Gastroesophageal sphincter (tissue), 4 donors: Measurements from ENCODE around the gene DGKG. TPM values are rescaled to one million over a fixed set of nuclear protein-coding genes. Genes with fewer than 3 reads are reported as not detected.

Experiments
- ATAC-seq: fragments of 150-250 bp; one replicate; pipeline ENCODE4 v1.9.1; 2016; ENCODE audit warnings: mild to moderate bottlenecking, moderate library complexity
- H3K27ac ChIP-seq, 4 donors: fragments of 200-600 bp; sonication (generic) in 3 of 4; 1 replicate in 3 of 4; 2 replicates in 1 of 4; pipeline ENCODE4 v1.5.1; 2016 to 2019
- H3K27me3 ChIP-seq: fragments of 200-600 bp; sonication (generic); one replicate; pipeline ENCODE4 v1.5.1; 2019
- H3K36me3 ChIP-seq, 2 donors: fragments of 200-600 bp; sonication (generic); one replicate each; pipeline ENCODE4 v1.5.1; 2019; ENCODE audit warnings: control low read depth in 1 of 2
- H3K4me1 ChIP-seq, 3 donors: fragments of 200-600 bp; sonication (generic); 1 replicate in 2 of 3; 2 replicates in 1 of 3; pipeline ENCODE4 v1.5.1; 2016 to 2019; ENCODE audit warnings: control low read depth in 2 of 3
- H3K4me3 ChIP-seq, 2 donors: fragments of 200-600 bp; sonication (generic); one replicate each; pipeline ENCODE4 v1.5.1; 2019; ENCODE audit warnings: mild to moderate bottlenecking in 1 of 2, moderate library complexity in 1 of 2
- H3K9me3 ChIP-seq, 3 donors: fragments of 200-600 bp; sonication (generic); one replicate each; pipeline ENCODE4 v1.5.1; 2017 to 2019; ENCODE audit warnings: control low read depth in 2 of 3
- EP300 ChIP-seq: sonication (generic); formaldehyde crosslinking; IDR thresholded peaks from one replicate; pipeline ENCODE4 v1.6.1; 2017; ENCODE audit warnings: antibody characterized with exemption, mild to moderate bottlenecking
- POLR2A ChIP-seq, 2 donors: fragments of 450-650 bp; IDR thresholded peaks; one replicate each; pipeline ENCODE4 v1.6.1; 2017; ENCODE audit warnings: antibody characterized with exemption in 2 of 2, mild to moderate bottlenecking in 2 of 2, moderate library complexity in 1 of 2
- POLR2AphosphoS5 ChIP-seq: sonication (generic); formaldehyde crosslinking; IDR thresholded peaks from one replicate; pipeline ENCODE4 v1.6.1; 2017; ENCODE audit warnings: antibody characterized with exemption
- WGBS, 2 donors: methylation state at CpG; one replicate each; pipeline ENCODE4 v1.1.5; 2018; ENCODE audit warnings: low coverage in 1 of 2; 5-methylcytosine and 5-hydroxymethylcytosine counted together
- total RNA-seq, 4 donors: library from RNA; depleted of rRNA; stranded (reverse); fragments of >200 nt; gene quantifications; one replicate each; pipeline ENCODE4 v1.1.0, GENCODE V29; 2016
- TF ChIP-seq, protein P1 (sequence below), 4 experiments: fragments of 200-600 bp in 2 of 4; fragments of 450-650 bp in 2 of 4; sonication (generic) in 1 of 4; IDR thresholded peaks; one replicate each; pipeline ENCODE4 v1.5.1; 2017 to 2019; ENCODE audit warnings: antibody characterized with exemption in 4 of 4, mild to moderate bottlenecking in 2 of 4, moderate library complexity in 2 of 4

The DGKG gene
- total RNA-seq, 4 donors from 2014 or later, result 46.3 to 134 (median 90.4) TPM

DNA sequence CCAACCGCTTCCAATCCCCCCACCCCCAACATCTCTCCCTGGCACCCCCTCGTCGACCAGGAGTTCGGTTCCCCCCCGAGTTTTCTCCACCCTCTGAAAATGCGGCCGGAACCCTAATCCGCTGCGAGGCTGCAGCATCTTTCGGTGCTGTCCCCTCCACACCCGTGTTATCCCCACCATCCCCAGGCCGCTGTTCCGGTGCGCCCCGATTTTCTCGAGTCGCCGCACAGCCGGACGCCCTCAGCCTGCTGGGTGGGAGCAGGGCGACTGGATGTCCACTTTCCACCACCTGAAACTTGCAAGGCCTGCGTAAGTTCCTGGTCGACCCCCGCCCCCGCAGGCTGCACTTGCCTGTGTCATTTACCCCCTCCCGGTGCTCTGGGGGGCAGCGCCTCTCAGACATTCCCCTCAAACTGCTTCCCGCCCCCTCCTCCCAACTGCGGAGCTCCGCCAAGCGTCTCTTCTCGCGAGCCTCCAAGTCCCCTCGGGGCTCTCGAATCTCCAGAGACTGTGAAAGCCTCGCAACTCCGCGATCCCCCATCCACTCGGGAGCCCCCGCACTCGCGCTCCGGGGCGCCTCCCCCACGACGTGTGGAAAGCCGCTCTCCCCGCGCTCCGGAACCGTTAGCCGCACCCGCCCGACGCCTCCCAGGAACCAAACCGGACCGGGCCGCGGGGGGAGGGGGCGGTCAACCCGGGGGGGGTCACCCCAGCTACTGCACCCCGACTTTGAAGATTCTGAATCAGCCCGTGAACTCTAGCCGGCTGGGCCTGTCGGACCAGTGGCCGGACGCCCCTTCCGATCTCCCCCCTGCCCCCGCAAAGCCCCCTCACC is 253.7 kb downstream of the DGKG start:
- no peak for TF ChIP-seq EP300
- no peak for TF ChIP-seq POLR2AphosphoS5
- TF ChIP-seq, protein P1, sequence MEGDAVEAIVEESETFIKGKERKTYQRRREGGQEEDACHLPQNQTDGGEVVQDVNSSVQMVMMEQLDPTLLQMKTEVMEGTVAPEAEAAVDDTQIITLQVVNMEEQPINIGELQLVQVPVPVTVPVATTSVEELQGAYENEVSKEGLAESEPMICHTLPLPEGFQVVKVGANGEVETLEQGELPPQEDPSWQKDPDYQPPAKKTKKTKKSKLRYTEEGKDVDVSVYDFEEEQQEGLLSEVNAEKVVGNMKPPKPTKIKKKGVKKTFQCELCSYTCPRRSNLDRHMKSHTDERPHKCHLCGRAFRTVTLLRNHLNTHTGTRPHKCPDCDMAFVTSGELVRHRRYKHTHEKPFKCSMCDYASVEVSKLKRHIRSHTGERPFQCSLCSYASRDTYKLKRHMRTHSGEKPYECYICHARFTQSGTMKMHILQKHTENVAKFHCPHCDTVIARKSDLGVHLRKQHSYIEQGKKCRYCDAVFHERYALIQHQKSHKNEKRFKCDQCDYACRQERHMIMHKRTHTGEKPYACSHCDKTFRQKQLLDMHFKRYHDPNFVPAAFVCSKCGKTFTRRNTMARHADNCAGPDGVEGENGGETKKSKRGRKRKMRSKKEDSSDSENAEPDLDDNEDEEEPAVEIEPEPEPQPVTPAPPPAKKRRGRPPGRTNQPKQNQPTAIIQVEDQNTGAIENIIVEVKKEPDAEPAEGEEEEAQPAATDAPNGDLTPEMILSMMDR (IDR thresholded peaks at IDR 0.05), result no peak
- TF ChIP-seq POLR2A (IDR thresholded peaks at IDR 0.05), result no peak
- H3K27ac ChIP-seq, result peak overlapping the region; percentile 26 to 88 (median 85)
- no peak for ATAC-seq
- peaks cover 3 to 40% (median 4%) of the 10 kb centered on the region in 3 donors for H3K4me1 ChIP-seq
- peak overlapping the region; percentile 52 to 77 for H3K4me3 ChIP-seq
- WGBS, 2 donors, result 0 to 2% methylated on average over 7 to 19 of the region's 69 CpGs
- peaks cover 5% of the 10 kb centered on the region for H3K27me3 ChIP-seq
- H3K36me3 ChIP-seq, result no peaks in the 10 kb centered on the region
- no peaks in the 10 kb centered on the region for H3K9me3 ChIP-seq

DNA sequence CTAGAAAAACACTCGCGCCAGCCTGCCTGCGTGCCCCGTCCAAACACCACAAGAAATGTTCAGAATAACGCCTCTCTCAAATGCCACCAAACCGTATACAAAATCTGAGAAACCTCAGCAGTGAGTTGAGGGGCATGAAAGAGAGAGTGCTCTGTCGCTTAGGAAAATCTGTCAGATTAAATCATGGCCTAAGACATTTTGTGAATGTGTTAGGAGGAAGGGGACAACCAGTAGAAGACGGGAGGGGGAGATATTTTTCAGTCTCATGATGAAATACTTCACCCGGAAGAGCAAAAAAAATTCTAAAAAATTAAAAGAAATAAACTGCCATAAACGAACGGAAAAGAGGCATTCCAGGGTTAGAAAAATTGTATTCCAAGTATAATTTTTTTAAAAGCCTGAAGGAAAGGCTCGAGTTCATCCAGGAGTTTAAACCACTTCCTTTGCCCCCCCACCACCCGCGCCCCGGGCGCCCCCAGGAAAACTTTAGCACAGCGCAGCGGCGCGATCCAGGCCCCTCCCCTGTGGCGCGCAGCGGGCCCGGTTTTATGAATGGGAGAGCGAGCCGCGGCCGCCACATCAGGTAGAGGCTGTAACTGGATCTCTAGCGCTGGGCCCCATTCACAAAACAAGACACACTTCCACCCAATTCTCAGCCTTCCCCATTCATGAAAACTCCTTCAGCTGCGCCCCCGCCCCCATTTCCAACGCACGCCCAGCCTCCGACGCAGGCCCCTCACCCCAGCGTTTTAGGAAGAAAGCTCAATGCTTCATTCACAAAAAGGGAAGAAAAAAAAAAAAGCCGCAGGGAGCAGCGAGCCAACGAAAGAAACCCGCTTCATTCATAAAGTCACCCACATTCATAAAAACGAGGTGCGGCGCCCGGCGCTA is 254.6 kb downstream of the DGKG start:
- Histone ChIP-seq H3K36me3 (no peaks in the 10 kb centered on the region), H3K9me3 (no peaks in the 10 kb centered on the region), H3K4me1 (peaks cover 3 to 40% (median 4%) of the 10 kb centered on the region in 3 donors), H3K27me3 (peaks cover 3% of the 10 kb centered on the region), H3K4me3 (peak overlapping the region; percentile 52 to 77), H3K27ac (peak overlapping the region in 2 of 4 donors; percentile 82 to 88)
- 8 to 16% methylated on average over 22 to 23 of the region's 45 CpGs for WGBS, 2 donors
- no peak for ATAC-seq
- TF ChIP-seq, protein P1 (IDR thresholded peaks at IDR 0.05), result no peak
- TF ChIP-seq POLR2A (IDR thresholded peaks at IDR 0.05), result no peak
- TF ChIP-seq EP300, result no peak
- no peak for TF ChIP-seq POLR2AphosphoS5

DNA sequence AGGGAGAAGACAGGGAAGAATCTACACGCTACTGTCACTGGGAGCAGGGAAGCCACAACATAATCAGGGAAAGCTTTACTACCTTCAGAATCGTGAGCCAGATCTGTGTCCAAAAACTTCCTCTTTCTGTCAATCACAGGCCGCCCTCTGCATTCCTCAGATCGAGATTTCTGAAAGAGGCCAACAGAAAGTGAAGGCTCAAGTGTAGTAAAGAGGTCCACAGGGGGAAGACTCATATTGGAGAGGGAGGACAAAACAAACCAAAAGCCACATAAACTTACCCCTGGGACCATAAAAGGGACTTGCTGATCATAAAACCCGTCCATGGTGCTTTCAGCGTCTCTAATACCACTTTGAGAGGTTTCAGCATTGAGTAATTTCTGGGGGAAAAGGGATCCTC is 256.5 kb downstream of the DGKG start:
- TF ChIP-seq POLR2AphosphoS5 (no peak), POLR2A (IDR thresholded peaks at IDR 0.05) (no peak), EP300 (no peak)
- TF ChIP-seq, protein P1 (IDR thresholded peaks at IDR 0.05), result no peak
- Histone ChIP-seq H3K9me3 (no peaks in the 10 kb centered on the region), H3K4me3 (no peak overlapping the region), H3K36me3 (no peaks in the 10 kb centered on the region), H3K27ac (no peak overlapping the region), H3K4me1 (peaks cover 3 to 32% (median 4%) of the 10 kb centered on the region in 3 donors), H3K27me3 (no peaks in the 10 kb centered on the region)
- no peak for ATAC-seq
- 71 to 89% methylated on average over 5 to 6 of the region's 6 CpGs for WGBS, 2 donors

GRCh38 chr3:186102687-186103086 is 259.3 kb downstream of the DGKG start:
- 70 to 79% methylated on average over 2 to 4 of the region's 4 CpGs for WGBS, 2 donors
- Histone ChIP-seq H3K27ac (no peak overlapping the region), H3K9me3 (no peaks in the 10 kb centered on the region), H3K36me3 (no peaks in the 10 kb centered on the region), H3K4me1 (peaks cover 0 to 27% (median 10%) of the 10 kb centered on the region in 3 donors), H3K4me3 (no peak overlapping the region), H3K27me3 (no peaks in the 10 kb centered on the region)
- ATAC-seq, result peak; percentile 34
- no peak for TF ChIP-seq POLR2A (IDR thresholded peaks at IDR 0.05)
- TF ChIP-seq, protein P1 (IDR thresholded peaks at IDR 0.05), result no peak
- no peak for TF ChIP-seq EP300
- no peak for TF ChIP-seq POLR2AphosphoS5
